SHP77 treated with DMSO at 0.1 percent for 48 hours (cell line): ENCODE measurements around the gene TP53BP2.
A peak's percentile ranks its signal among the peaks of the same experiment; 100 is the strongest.

ENCODE experiments used
- DNase-seq: peaks from one replicate; lab custom pipeline; 2025; lab: John Stamatoyannopoulos, UW

TP53BP2 gene

DNA sequence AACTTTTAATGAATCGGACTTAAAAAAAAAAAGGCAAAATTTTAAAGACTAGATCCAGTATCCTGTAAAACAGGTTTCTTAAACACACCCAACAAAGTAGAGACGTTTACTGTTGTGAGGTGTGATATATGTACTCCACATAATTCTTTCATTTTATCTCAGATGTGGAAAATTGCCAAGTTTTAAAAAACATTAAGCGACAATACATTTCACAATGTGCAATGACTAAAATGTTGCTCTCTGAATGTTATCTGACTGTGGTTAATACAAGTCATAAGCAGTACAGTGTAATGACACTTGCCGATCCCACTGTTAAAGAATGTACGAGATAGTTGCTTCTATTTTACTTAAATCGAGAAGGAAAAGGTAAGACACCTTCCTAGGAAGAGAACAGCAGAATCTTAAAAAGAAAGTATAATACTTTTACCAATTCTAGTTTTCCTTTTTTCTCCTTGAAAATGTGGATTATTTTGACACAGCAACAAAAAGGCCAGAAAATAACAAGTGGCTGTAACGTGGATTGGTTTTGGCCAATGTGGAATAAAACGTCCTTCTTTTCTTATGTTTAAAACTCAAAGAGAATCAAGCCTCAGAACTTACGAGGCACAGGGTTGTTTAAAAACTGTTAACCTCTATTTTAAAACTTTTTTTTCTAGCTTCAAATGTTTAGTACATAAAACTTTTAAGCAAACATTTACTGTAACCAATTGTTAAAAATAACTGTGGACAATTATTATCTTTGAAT, 51.4 kb downstream of the TP53BP2 start:
- no peak for DNase-seq

- DNase-seq: no peak
These were observed 52.0 kb downstream of the TP53BP2 start for GRCh38 chr1:223793716-223794115.

DNA sequence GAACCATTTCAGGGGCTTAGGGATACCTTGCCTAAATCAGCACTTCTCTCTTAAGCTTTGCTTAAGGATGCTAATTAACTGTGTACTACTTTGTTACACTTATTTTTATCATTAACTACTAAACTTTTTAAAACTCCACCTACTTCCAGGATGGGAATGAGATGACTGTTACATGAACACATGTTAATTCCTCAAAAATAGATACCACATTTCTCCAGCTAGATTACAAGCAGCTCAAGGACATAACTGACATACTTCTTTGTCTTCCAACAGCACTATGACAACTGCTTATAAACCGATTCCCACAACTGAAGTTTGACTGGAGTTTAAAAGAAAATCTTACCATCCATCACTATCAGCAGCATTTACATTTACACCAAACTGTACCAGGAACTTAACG, 53.7 kb downstream of the TP53BP2 start:
- no peak for DNase-seq

GRCh38 chr1:223788746-223789415, 56.9 kb downstream of the TP53BP2 start:
- no peak for DNase-seq

- DNase-seq: no peak
These were observed 59.9 kb downstream of the TP53BP2 start for GRCh38 chr1:223785808-223786207.

GRCh38 chr1:223784541-223784940, 61.2 kb downstream of the TP53BP2 start:
- no peak for DNase-seq

GRCh38 chr1:223783676-223784075, 62.1 kb downstream of the TP53BP2 start:
- DNase-seq: no peak

DNA sequence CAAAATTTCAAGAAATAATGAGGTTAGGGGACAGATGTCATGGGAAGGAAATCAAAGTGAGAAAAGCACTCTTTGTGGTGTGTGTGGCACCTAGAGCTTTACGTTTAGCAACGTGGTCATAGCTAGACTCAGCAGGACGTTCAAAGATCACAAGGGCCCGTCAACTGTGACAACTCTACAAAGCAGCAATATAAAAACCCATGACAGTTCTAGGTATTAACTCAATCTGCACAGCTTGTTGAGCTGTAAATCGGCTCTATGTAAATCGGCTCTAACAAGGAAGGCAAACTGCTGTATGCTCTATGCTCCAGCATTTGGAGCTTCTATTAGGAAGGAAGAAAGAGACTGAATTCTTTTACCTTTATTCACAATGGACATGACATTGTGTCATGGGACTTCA, 64.8 kb downstream of the TP53BP2 start:
- DNase-seq: no peak

GRCh38 chr1:223780318-223780717, 65.4 kb downstream of the TP53BP2 start:
- DNase-seq: no peak

- DNase-seq: no peak
These were observed 68.8 kb downstream of the TP53BP2 start for GRCh38 chr1:223776826-223777454.

GRCh38 chr1:223776075-223776814, 69.5 kb downstream of the TP53BP2 start:
- no peak for DNase-seq

- no peak for DNase-seq
These were observed 70.1 kb downstream of the TP53BP2 start for GRCh38 chr1:223775711-223776074.

DNA sequence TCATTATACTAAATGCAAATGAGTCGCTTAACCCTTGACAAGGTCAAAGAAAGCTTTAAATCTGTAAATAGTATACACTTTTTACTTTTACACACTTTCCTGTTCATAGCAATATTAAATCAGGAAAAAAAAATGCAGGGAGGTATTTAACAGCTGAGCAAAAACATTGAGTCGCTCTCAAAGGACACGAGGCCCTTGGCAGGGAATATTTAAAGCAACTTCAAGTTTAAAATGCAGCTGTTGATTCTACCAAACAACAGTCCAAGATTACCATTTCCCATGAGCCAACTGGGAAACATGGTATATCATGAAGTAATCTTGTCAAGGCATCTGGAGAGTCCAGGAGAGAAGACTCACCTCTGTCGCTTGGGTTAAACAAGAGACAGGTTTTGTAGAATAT, 70.7 kb downstream of the TP53BP2 start:
- DNase-seq: no peak

GRCh38 chr1:223774134-223774814, 71.5 kb downstream of the TP53BP2 start:
- DNase-seq: no peak

GRCh38 chr1:223772771-223773160, 73.0 kb downstream of the TP53BP2 start:
- DNase-seq: no peak

DNA sequence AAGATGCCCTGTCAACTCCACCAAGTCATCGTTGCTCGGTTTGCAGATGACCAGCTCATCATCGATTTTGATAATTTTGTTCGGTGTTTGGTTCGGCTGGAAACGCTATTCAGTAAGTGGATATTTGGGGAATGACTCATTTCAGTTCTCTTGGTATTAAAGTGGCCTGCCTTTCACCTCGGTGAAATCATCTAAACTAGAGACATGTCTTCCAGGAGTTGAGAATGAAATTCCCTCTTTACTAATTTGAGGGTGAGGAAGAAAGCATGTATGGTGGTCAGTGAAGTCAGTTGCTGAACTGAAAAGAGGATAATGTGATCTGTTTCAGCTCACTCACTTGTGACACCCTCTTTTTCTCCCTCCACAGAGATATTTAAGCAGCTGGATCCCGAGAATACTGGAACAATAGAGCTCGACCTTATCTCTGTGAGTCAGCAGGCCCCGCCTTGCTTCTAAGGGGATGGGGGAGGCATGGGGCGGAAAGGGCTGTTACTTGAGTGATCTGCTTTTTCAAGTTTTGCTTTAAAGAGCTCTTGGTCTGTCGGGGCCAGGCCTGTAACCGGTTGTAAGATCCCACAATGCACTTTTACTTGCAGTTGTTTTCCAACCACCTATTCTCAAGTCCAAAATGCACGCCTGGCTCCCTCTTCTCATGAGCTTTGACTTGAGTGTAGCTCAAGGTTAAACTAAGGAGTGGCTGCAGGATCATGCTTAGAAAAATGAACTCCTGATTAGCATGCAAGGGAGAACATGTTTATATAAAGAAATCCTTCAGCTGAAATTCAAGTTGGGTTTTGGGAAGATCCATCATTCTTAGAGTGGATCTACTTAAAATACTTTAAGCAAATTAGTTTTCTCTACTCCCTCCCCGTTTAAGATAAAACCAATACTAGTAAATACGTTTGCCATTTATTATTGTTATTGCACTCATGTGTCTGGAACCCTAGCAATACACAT, 73.7 kb downstream of the TP53BP2 start:
- peak; percentile 21 for DNase-seq

- no peak for DNase-seq
These were observed 74.3 kb downstream of the TP53BP2 start for GRCh38 chr1:223771469-223771813.

GRCh38 chr1:223770621-223771315, 75.0 kb downstream of the TP53BP2 start:
- no peak for DNase-seq

DNA sequence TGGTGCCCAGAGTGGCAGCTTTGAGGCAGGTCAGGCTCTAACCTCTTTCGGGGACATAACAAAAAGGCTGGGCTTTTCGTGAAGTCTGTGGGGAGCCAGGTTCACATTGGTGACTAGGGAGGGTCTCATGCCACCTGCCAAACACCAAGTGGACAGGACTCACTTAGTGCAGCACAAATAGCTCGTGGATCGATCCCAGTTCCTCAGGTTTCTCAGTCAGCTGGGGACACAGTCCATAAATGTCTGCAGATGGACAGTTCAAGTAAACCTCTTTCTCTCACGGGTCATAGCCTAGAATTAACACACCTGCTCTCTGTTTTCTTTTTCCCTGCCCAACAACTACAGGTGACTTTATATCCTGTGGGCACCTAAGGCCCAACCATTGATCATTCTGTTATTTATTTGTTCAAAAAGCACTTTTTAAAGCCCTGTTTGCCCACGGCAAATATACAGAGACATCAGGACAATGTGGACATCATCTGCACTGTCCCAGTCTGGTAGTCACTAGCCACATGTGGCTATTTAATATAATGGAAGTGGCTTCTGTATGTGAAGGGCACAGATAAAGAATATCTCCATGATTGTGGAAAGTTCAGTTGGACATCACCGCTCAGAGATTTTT, 79.9 kb downstream of the TP53BP2 start:
- peak; percentile 89 for DNase-seq
